ENCODE results near the gene ARID3B. TPM values are rescaled to one million over a fixed set of nuclear protein-coding genes. Genes with fewer than 3 reads are reported as not detected.
"Not testable (repeated sequence)": the region's sequence is repeated elsewhere in the genome, so short reads cannot be mapped to it uniquely, and the experiment has no call there.

ARID3B gene
- total RNA-seq, 1 donor from 2014 or later: 6.8 TPM

DNA sequence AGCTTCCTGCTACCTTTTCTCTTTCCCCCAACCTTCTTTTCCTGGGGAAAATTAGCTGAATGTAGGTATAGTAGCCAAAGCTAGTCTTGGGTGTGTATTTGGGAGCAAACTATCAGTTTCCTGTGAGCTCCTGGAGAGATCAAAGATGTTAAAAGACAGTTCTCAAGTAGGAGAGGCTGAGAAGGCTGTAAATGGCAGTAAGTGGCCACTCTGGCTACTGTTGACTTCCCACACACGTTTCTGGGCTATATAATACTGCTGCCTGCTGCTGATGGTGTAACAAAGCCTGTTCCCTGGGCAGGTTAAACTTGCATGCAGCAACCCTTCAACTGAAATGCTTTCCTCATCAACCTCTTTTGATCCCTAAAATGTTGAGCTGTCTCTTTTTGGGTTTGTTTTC is 27.6 kb downstream of the ARID3B start:
- DNase-seq (ENCODE audit: low spot score): no peak

DNA sequence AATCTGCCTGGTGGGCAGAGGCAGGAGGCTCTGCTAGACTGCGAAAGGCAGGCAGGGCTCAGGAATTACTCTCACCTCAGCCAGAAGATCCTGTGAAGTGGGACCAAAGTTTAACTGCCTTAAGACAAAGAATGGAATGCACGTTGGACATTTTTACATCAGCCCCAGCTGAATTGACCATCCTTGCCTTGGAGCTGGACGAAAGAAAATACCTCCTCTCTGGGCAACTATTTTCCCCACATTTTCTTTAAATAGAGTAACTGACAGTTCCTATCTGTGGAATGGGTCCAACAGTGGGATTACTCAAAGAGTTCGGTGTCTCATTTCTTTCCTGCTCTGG is 28.7 kb downstream of the ARID3B start:
- no peak for DNase-seq (ENCODE audit: low spot score)

DNA sequence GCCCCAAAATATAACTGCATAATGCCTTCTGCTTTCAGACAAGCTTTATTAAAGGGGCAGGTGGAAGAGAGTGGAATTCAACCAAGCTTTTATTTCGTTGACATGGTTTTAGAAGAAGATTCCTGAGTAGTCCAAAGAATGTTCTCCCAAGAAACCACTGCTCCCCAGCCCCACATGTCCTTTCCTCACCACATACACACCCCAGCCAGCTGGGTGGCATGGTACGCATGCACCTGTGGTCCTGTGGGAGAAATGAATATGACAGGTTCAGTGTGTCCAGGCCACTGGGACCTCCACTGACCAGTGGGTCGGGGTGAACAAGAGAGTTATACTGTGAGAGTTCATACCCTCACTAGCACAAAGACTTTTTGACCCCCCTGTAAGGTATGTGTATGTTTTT is 30.2 kb downstream of the ARID3B start:
- DNase-seq (ENCODE audit: low spot score): no peak

DNA sequence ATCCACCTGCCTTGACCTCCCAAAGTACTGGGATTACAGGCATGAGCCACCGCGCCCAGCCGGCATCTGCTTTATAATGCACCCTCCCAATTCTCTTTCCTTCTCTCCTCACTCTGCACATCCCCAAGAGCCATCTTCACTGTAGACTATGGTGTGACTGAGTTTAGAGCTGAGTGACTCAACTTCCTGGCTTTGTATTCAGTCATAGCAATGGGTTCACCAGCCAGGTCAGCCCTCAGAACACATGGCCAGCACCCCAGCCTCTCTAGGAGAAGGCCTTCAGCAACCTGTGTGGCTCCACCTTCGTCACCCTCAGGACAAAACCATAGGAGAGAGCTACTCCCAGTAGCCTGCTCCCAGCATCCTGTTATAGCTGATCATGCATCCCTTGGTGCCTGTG is 33.0 kb downstream of the ARID3B start:
- no peak for DNase-seq (ENCODE audit: low spot score)

DNA sequence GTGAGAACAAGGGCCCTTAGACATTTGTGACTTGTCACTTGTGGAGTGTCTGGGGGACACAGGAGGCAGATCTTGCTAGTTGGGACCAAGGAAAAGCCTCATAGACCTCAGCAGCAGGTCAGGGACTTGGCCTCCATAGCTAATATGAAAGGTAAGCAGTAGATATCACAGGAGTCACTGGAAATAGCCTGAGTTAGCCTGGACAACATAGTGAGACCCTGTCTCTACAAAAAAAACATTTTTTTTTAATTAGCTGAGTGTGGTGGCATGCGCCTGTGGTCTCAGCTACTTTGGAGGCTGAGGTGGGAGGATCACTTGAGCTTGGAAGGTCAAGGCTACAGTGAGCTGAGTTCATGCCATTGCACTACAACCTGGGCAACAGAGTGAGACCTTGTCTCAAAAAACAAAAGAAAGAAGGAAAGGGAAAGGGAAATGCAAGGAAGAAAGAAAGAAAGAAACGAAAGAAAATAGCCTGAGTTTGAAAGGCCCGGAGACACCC is 37.5 kb downstream of the ARID3B start:
- DNase-seq (ENCODE audit: low spot score): no peak

DNA sequence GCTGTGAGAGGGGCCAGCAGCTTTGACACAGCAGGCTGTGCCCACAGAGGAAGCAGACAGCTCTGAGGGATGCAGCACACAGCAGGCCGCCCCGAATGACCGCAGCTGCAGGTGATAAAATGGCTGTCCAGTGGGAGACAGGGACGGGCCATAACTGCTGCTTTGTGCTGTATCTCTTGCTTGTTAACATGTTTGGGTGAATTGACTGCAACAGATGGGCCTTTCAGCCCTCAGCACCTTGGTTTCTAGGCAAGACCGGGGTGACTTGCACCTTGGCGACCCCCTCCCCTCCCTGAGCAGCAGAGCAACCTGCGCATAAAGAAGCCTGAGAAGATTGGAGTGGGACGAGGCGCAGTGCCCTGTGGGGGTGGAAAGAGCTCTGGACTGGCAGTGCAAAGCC is 38.0 kb downstream of the ARID3B start:
- no peak for DNase-seq (ENCODE audit: low spot score)

DNA sequence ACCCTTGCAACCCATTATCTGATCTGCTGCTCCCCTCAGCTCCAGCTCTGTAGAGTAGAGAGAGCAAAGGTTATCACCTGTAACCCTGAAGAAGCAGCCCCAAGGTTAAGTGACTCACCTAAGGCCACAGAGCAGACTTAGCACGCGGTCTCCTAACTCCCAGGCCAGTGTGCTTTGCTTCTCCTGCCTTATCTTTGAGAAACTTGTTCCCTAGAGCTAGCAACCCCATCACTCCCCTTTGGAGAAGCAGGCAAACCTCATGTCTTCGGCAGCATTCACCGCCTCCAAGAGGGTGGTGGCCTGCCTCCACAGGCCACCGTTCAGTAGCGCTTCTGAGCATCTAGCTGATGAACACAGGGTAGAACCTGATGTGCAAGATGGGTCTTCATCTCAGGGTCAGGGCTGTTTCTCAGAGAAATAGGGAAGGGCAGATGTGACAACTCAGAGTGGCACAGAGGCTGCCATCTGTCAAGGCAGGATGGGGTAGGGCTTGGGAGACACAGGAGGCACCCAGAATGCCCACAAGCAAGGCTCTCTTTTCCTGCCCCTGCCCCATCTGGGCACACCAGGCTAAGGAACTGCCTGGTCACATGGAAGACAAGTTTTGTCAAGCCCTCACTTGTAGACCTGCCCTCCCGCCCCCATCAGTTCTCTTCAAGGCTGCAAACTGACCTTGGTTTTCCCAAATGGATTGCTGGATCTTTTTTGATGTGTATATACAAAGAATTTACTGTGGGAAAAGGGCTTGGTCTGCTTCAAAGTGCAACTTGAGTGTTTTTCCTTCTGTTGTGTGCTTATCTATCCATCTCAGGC is 39.7 kb downstream of the ARID3B start:
- DNase-seq (ENCODE audit: low spot score): no peak

DNA sequence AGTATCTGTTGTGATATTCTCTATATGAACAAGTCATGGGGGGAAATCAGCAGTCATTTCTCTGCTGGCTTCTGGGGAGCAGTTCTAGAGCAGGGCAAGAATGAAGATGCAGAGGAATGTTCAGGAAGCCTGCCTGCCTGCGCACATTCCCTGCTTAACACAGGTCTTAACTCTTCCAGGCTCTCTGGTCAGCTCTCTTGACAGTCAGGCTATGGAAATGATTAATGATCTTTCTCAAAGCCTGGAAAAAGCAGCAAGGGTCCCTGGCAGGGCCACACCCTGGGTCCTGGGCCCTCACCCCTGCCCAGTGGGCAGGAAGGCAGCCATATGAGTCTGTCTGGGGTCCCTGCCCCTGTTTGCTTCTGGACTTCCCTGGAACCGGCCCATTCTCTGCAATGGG is 43.2 kb downstream of the ARID3B start:
- no peak for DNase-seq (ENCODE audit: low spot score)

DNA sequence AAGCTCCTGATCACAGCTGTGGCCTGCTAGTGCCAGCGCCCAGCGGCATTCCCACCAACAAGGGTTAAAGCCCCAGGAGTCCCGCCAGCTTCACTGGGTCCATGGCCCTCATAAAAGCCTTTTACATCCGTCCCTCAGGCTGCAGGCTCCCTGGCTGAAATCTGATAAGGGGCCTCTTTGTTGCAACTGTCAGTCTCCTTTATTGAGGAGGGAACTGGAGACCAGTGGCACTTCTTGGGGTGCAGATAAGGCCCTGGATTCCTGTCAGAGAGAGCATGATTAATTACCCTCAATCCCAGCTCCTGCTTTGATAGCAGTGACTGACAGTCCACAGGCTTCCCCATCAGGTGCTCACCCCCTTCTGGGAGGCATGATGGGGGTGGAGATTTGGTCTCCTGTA is 43.8 kb downstream of the ARID3B start:
- DNase-seq (ENCODE audit: low spot score): no peak

DNA sequence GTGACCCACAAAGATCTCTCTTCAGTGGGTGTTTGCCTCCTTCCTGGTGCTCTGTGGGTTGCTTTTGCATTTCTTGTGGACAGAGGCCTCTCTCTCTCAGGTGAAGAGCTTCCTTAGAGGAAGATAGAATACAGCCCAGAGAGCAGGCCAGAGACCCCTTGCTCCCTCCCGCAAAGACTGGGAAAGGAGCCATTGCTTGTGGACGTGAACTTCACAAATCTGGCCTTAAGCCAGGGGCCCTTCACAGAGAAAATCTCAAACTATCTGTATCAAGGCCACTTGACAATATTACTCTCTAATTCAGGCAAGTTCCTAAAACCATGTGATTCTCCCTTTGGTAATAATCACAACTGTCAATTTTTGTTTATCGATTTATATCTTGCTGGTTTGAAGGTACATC is 44.2 kb downstream of the ARID3B start:
- no peak for DNase-seq (ENCODE audit: low spot score)

DNA sequence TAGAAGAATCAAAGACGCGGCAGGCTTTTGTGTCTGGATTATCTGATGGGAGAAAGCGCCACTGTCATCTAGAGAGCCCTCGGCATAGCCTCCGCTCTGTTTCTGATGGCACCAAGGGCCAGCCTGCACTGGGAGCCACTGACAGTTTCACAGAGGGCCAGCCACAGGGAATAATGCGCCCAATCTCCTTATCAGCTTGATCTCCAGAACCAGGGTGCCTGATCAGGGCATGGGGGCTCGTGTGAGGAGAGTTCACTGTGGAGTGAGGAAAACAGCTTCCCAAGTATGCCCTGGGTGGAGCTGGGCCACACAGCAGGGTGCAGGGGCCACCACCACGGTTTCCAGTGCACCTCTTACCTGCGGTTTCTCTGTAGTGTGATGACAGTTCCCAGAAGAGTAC is 44.8 kb downstream of the ARID3B start:
- no peak for DNase-seq (ENCODE audit: low spot score)

DNA sequence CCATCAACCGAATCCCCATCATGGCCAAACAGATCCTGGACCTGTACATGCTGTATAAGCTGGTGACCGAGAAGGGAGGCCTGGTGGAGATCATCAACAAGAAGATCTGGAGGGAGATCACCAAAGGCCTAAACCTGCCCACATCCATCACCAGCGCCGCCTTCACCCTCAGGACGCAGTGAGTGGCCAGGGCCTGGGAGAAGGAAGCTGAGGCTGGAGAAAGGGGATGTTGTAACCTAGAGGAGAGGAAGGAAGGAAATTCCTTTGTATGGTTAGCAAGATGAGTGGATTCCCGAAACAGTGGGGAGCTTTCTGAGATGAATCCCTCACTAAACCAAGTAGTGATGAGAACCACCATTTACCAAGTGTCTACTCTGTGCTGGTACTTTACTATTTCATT is 48.8 kb downstream of the ARID3B start:
- DNase-seq (ENCODE audit: low spot score): no peak

DNA sequence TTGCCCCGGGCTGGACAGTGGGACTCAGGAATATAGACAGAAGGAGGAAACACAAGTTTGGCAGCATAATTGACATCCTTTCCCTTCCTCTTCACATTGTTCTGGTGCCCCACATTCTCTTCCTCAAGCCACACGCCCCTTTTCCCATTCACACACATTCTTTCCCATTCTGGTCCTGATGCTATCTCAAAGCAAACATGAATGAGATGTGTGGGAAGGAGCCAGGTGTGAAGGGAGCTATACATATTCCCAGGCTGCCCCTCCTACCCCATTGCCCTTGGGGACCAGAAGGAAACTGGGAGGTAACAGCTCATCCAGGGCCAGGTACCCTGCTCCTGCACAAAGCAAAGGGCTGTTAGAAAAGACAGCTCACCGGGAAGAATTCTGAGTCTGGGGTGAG is 51.2 kb downstream of the ARID3B start:
- DNase-seq (ENCODE audit: low spot score): no peak

DNA sequence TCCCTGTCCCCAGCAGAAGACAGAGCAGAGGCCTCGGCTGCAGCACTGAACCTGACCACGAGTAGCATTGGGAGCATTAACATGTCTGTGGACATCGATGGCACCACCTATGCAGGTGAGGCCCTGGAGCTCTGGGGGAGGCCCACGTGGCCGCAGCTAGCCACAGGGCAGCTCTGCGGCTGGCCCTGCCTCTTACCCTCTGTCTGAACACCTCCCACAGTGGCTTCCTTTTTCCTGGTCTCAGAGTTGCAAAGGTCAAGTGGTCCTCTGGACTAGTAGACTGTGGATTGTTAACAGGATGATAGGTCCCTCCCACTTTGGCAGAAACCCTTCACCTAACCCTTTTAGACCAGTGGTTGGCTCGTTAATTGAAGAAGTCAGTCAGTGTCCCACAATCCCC is 52.1 kb downstream of the ARID3B start:
- no peak for DNase-seq (ENCODE audit: low spot score)

DNA sequence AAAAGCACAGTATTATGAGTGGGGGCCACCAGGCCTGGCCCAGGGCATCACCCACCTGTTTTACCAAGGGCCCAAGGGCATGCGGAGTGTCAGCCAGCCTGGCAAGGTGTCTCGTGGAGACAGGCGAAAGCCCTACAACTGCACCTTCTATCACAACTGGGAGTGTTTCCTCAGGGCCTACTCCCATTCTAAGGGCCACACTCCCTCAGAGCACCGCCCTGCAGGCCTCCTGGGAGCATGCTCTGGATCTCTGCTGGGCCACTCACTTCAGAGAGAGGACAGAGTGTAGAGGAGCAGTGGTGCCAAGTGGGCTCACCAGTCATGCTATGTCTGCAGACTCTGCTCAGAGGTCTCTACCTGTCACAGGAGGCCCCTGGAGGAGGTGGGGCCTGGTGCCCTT is 53.4 kb downstream of the ARID3B start:
- DNase-seq (ENCODE audit: low spot score): no peak

DNA sequence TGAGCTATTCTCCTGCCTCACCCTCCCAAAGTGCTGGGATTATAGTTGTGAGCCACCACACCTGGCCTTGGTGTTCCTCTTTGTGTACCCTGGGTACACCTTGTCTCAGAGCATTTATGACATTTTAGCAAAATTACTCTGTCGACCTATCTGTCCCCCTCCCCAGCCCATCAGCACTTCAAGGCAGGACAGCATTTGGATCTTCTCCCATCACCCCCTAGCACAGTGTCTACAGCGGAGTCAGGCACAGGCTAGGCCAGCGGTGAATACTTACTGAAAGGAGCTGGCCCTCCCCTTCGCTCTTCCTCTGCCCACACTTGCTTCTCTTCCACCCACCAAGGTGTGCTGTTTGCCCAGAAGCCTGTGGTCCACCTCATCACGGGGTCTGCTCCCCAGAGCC is 54.3 kb downstream of the ARID3B start:
- DNase-seq (ENCODE audit: low spot score): no peak

DNA sequence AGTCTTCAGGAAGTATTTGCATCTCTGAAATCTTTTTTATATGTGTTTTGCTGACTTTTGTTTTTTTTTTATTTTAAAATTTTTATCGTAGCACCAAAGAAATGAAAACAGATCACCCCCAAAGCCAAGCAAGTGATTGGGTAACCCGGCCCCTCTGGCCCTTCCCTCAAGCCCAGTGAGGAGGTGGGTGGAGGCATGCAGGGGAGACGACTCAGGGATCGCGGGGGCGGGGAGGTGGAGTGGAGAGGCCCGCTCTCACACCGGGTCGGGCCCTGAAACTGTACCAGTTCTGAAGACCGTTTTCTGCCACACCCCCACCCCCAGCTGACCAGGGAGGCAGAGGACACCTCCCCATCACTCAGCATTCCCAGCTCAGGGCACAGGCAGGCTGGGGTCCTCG is 55.7 kb downstream of the ARID3B start:
- DNase-seq (ENCODE audit: low spot score): not testable (repeated sequence)

DNA sequence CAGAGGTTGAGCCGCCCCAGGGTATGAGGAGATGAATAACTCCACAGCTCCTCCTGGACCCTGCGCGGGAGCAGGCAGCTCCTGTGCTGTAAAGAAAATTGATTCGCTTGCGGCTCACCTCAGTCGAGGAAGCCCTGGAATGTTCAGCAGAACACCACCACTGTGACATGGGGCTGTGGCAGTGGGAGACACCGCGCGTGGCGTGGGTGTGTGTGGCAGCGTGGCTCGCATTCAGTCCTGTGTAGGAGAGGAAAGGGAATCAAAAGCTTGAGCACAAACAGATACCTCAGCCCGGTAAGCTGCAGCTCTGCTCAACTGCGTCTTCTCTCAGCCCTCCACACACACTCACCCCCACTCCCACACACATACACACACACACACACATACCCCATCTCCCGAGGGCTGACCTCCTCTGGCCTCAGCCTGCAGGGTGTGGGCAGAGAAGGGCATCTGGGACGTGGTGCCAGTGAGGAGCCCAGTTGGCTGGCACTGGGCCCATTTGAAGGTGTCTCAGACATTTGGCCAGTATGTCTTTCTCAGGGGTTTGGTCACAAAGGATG is 56.2 kb downstream of the ARID3B start:
- not testable (repeated sequence) for DNase-seq (ENCODE audit: low spot score)

DNA sequence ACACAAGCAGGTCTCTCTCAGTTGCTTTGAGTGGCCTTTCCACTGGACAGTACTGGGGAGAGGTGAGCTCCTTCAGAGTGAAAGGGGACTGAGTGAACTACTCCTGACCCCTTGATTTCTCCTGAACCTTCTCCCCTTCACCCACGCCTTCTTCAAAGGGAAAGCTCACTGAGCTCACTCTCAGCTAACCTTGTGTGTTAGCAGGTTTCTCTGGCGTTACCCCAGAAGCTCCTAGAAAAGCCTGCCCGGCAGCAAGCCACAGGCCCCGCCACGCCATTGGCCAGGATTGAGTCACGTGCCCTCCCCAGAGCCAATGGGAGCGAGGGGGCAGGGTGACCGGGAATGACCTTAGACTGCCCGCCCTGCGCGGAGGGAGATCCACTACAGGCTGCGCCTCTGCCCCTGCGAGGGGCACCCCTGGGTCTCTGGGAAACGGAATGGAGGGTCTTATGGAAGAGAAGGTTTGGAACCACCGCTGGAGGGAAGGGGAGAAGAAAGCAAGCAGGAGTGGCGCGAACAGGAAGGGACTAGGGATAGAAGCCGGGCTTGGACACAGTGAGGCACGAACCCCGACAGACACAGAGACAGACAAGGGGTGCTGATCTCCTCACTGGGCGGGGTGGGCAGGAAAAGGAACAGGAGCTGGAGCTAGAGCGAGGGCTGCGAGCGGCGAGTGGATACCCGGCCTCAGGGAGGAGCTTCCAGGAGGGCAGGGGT is 57.3 kb downstream of the ARID3B start:
- peak; percentile 95 for DNase-seq (ENCODE audit: low spot score)

DNA sequence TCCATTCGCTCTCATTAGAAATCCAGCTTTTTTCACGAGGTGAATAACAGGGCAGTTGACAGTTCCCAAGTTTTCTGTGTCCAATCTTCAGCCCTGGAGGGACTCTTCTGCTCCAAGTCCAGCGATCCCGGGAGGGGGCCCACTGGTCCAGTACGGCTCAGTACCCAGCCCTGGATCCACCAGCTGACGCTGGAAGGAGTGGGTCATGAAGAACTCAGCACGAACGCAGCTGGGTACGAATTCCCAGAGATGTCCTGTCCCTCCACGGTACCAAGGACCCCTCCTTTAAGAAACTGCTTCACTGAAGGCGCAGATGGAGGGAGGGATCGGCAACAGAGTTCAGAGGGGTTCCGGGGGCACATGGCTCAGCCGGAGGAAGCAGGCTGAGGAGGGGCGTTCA is 58.1 kb downstream of the ARID3B start:
- DNase-seq (ENCODE audit: low spot score): no peak

DNA sequence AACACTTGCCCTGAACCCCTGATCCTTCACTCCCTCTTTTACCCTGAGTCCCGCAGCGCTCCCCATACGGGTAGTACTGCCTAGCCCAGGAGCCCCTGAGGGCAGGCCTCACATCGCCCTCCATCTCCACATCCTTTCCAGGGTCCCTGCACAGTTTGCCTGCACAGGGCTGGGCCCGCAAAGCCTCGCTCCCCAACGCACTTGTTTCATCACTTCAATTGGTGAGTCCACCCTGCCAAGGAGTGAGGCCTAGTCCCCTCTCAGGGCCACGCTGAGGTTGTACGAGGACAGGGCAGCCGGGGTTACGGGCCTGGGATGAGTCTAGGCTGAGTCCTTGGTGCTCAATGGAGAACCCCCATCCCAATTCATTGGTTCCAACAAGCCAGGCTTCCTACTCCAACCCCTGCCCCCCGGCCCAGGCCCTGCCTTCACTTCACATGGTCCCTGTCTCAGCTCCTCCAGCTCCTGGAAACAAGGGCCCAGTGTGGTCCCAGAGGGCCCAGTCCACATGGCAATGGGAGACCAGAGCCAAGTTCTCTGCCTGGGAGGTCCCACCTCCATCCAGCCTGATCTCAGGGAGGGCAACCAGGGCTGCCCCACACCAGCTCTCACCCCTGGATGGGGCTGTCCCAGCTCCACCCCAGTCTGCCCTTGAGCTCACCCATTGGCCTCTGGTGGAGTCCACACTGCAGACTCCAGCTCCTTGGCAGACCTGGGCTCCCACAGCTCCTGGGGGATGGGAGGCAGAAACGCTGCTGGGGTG is 62.2 kb downstream of the ARID3B start:
- no peak for DNase-seq (ENCODE audit: low spot score)
